RWPE1 (cell line): ENCODE measurements around the gene RIC8B.

Experiments used
- CTCF ChIA-PET: fragments of 350-600 bp; sonication (Branson Sonifier 250); formaldehyde crosslinking; extraction: SDS; loops from one replicate; lab custom pipeline; 2021; lab: Yijun Ruan, JAX
- POLR2A ChIA-PET: fragments of 400-600 bp; formaldehyde crosslinking; extraction: SDS; loops from one replicate; lab custom pipeline; 2020; ENCODE audit warnings: antibody characterized with exemption; ENCODE audit not compliant: low non-redundant PET; lab: Yijun Ruan, JAX
- DNase-seq: peaks from one replicate; pipeline ENCODE4 v3.0.0; 2012; ENCODE audit warnings: low spot score
- H3K27ac ChIP-seq: fragments of 450-650 bp; 2 replicates; pipeline ENCODE4 v1.5.1; 2017
- TF ChIP-seq, protein P1 (sequence below): fragments of 450-650 bp; conservative IDR thresholded peaks from 2 replicates; pipeline ENCODE4 v1.5.1; 2017; ENCODE audit warnings: low read depth, mild to moderate bottlenecking

RIC8B gene

DNA sequence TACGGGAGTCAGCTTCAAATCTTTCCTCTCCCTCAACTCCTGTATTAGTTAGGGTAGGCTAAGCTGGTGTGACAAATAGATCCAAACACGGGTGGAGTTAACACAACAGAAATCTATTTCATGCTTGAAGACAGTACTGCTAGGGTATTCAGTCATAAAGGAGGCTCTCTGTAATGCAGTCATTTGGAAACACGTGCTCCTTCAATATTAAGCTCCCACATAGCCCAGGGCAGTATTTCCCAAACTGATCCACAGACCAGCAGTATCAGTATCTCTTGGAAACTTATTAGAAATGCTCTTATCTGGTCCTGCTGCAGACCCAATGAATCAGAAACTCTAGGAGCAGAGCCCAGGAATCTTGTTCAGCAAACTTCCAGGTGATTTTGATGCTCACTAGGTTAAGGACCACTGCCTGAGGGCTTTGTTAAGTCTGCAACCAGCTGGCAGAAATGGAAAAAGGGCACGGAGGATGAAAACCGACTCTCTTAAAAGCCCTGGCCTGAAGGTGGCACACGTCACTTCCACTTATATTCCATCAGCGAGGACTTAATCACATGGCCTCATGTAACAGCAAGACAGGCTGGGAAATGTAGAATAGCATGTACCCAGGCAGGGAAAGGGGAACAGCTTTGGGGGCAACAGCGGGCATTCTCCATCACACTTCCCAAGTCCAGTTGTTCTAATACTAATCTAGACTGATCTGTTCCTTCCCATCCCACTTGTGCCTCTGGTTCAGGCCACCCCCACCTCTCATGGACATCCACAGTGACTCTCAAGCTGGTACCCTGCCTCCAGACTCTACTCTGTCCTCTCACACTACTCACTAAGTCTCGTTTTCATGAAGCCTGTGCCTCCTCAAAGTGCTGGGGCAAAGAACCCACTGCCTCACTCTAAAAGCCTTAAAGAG lies 38.2 kb upstream of the RIC8B start:
- no peak overlapping the region for H3K27ac ChIP-seq
- ChIA-PET POLR2A (interaction anchor here (0.6 kb wide), 1 partner anchor 238 kb away, joined by 4 read pairs; no protein-coding TSS in a partner anchor), CTCF (interaction anchor here (0.6 kb wide), 1 partner anchor 395 kb away, joined by 3 read pairs; no protein-coding TSS in a partner anchor)
- TF ChIP-seq, protein P1, sequence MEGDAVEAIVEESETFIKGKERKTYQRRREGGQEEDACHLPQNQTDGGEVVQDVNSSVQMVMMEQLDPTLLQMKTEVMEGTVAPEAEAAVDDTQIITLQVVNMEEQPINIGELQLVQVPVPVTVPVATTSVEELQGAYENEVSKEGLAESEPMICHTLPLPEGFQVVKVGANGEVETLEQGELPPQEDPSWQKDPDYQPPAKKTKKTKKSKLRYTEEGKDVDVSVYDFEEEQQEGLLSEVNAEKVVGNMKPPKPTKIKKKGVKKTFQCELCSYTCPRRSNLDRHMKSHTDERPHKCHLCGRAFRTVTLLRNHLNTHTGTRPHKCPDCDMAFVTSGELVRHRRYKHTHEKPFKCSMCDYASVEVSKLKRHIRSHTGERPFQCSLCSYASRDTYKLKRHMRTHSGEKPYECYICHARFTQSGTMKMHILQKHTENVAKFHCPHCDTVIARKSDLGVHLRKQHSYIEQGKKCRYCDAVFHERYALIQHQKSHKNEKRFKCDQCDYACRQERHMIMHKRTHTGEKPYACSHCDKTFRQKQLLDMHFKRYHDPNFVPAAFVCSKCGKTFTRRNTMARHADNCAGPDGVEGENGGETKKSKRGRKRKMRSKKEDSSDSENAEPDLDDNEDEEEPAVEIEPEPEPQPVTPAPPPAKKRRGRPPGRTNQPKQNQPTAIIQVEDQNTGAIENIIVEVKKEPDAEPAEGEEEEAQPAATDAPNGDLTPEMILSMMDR: no peak
- no peak for DNase-seq

DNA sequence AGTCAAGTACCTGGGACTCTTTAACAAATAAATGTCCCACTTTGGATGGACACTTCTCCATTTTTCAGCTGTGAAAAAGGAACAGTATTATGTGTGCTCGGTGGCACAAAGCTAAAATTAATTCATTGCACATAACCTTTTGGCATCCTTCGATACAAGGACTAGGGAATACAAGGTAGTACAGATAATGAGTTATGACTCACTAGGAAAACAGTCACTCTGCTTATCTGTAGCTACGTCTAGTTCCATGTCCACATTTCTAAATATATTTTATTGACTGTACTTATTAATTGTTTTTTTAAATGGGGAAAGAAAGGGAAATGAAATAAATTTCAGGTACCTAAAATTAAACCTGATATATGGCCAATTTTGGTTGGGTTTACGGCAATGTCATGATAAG lies 35.2 kb upstream of the RIC8B start:
- POLR2A ChIA-PET: no interaction called here
- CTCF ChIA-PET: no interaction called here
- no peak overlapping the region for H3K27ac ChIP-seq
- no peak for DNase-seq
- TF ChIP-seq, protein P1: no peak

DNA sequence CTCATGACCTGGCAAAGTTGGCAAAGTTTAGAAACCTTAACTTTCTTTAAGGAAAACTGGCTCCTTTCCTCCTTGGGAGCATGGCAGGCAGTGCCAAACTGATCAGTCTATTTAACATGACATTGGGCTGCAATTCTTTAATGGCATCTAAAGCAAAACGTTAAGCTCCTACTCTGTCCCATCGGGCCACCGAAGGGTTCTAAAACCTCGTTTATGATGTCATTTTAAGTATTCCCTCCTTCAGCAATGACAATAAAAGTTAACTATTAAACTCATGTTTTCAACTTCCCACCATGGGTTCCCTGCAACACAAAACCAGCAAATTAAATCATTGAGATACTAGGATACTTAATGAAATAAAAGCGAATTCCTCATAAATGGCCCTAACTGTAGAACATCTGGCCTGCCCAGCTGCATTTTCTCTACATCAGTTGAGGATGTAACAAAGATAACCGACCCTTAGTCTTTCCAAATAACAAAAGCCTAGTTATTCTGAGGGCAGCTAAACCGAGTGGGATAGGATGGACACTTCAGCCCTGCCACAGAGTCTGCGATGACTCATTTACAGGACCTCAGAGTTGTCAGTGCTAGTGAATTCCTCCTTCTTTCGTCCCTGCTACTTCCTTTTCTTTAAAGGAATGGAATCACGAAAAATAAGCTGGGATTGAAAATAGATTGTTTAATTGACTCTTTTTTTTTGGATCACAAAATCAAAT lies 34.5 kb upstream of the RIC8B start:
- no peak for DNase-seq
- ChIA-PET POLR2A (no interaction called here), CTCF (interaction anchor here (0.6 to 0.7 kb wide), 2 partner anchors 50 to 1945 kb away, joined by 3 read pairs; no protein-coding TSS in a partner anchor)
- TF ChIP-seq, protein P1: no peak
- no peak overlapping the region for H3K27ac ChIP-seq

DNA sequence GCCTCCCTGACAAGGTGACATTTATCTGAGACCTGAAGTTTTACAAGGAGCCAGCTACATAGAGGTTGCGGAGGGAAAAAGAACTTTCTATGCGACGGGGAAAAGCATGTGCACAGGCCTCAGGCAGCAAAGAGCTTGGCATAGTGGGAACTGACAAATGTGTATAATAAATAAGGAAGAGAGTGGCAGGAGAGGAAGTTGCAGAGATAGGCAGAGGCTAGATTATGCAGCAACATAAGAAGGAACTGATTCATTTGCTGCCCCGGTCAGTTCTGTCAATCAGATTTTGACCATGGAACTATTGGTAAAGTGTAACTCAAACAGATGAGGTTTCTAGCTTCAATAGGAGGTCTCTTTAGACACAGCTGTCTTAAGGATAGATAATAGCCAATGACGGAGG lies 33.7 kb upstream of the RIC8B start:
- ChIA-PET CTCF (interaction anchor here (0.7 kb wide), 2 partner anchors 154 to 1946 kb away, joined by 3 to 5 read pairs; no protein-coding TSS in a partner anchor), POLR2A (no interaction called here)
- H3K27ac ChIP-seq: no peak overlapping the region
- DNase-seq: no peak
- TF ChIP-seq, protein P1: no peak

DNA sequence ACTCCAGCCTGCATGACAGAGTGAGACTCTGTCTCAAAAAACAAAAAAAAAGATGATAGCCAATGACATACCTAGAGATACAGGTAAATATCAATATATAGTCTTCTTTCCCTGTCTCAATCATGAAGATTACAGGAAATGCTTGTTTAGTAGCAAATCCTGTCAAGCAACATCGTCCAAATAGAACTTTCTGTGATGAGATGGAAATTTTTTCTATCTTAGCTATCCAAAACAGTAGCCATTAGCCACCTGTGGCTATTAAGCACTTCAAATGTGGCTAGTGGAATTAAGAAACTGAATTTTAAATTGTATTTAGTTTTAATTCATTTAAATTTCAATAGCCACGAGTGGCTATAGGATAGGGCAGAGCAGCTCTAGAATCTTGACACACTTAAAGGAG lies 33.2 kb upstream of the RIC8B start:
- POLR2A ChIA-PET: no interaction called here
- no peak for DNase-seq
- TF ChIP-seq, protein P1: no peak
- CTCF ChIA-PET: interaction anchor here (0.7 kb wide), 1 partner anchor 153 kb away, joined by 5 read pairs; no protein-coding TSS in a partner anchor
- H3K27ac ChIP-seq: no peak overlapping the region

DNA sequence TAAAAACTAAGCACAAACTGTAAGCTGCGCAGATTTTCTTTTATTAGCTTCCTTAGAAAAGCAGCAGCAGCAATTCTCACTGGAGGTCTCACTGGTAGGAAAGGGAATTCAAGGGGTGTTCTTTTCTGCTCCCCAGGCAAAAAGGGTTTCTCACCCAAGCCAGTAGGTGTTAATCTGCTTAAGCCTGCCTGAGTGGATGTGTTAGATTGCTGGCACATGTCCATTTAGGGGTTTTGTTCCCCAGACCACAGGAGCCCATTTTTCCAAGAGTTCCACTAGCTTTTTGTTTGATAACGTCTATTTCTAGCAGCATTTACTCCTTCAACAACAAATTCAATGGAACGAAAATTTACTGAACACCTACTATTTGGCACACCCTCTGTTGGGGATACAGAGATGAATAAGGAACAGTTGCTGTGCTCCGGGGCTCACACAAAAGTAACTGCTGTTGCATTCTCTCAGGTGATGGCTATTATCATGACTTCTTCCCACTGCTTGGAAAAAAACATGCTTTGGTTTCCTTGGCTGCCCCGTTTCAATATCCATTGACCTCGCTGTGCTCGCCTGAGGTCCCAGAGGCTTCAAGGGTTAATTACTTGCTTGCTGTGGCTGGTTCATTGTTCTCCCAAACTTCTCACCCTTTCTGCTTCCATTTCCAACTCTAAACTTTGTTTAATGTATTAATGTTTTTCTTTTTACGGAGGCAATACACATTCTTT lies 31.1 kb upstream of the RIC8B start:
- ChIA-PET POLR2A (no interaction called here), CTCF (no interaction called here)
- no peak overlapping the region for H3K27ac ChIP-seq
- TF ChIP-seq, protein P1: no peak
- DNase-seq: no peak
